Testis (tissue), 2 donors: ENCODE measurements around the gene PDGFC.

ENCODE experiments used
- CTCF ChIP-seq, 3 experiments: fragments of 450-650 bp in 2 of 3; fragments of 200-600 bp in 1 of 3; sonication (generic) in 1 of 3; IDR thresholded peaks; one replicate each; pipeline ENCODE4 v1.5.1; 2016 to 2019; ENCODE audit warnings: antibody characterized with exemption in 3 of 3, mild to moderate bottlenecking in 2 of 3, moderate library complexity in 1 of 3
- POLR2A ChIP-seq: fragments of 450-650 bp; IDR thresholded peaks from one replicate; pipeline ENCODE4 v1.6.1; 2017; ENCODE audit warnings: antibody characterized with exemption, mild to moderate bottlenecking, moderate library complexity

DNA sequence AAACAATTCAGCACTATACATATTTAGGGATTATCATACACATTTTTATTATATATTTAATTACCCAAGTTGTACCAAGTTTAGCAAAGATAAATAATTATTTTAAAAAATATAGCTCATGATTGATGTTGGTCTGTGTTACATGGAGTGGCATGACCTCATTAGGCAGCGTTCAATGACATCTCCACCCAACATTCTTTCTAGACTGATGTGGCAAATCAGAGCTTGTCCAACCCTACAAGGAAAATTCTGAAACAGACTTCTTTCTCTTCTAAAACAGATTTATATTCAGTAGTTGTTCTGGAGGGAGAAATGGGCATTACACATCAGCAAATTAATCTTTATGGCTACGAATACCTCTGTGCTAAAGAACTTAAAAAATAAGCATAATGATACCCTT, 189.7 kb downstream of the PDGFC start:
- TF ChIP-seq CTCF (IDR thresholded peaks at IDR 0.05), result no peak
- TF ChIP-seq POLR2A, result no peak
